NCI-H510A treated with DMSO at 0.1 percent for 48 hours (cell line): Measurements from ENCODE around the gene PARD6G.
"Not testable (repeated sequence)": the region's sequence is repeated elsewhere in the genome, so short reads cannot be mapped to it uniquely, and the experiment has no call there.

Source experiments
- DNase-seq: peaks from one replicate; lab custom pipeline; 2025; lab: John Stamatoyannopoulos, UW

Gene PARD6G, protein sequence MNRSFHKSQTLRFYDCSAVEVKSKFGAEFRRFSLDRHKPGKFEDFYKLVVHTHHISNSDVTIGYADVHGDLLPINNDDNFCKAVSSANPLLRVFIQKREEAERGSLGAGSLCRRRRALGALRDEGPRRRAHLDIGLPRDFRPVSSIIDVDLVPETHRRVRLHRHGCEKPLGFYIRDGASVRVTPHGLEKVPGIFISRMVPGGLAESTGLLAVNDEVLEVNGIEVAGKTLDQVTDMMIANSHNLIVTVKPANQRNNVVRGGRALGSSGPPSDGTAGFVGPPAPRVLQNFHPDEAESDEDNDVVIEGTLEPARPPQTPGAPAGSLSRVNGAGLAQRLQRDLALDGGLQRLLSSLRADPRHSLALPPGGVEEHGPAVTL

DNA sequence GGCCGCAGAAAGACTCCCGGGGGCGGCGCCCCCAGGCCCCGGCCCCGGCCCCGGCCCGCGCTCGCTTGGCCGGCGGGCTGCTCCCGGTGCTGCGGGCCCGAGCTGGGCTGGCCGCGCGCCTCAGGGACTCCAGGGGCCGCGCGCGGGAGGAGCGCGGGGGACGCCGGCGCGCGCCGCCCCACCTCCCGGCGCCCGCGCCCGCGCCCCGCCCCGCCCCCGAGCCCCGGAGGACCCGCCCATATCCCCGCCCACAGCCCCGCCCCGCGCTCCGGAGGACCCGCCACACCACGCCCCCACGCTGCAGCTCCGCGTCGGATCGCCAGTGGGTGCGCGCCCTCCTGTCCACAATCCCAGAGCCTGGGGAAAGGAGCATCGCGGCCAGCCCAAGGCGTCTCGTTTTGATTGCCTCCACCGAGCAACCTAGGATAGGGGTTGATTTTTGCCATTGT, at the start of gene PARD6G:
Gene PARD6G (minus strand): TSS at position 122 of the 449 bp plus-strand sequence. CDS start 166 bp downstream, outside the sequence.
- DNase-seq, result peak; percentile 36

GRCh38 chr18:80262241-80263033, 15.1 kb upstream of the PARD6G start:
- DNase-seq, result not testable (repeated sequence)

- no peak for DNase-seq
Observed at GRCh38 chr18:80259610-80260009, 12.3 kb upstream of the PARD6G start.

GRCh38 chr18:80258640-80259039, 11.3 kb upstream of the PARD6G start:
- DNase-seq, result no peak

DNA sequence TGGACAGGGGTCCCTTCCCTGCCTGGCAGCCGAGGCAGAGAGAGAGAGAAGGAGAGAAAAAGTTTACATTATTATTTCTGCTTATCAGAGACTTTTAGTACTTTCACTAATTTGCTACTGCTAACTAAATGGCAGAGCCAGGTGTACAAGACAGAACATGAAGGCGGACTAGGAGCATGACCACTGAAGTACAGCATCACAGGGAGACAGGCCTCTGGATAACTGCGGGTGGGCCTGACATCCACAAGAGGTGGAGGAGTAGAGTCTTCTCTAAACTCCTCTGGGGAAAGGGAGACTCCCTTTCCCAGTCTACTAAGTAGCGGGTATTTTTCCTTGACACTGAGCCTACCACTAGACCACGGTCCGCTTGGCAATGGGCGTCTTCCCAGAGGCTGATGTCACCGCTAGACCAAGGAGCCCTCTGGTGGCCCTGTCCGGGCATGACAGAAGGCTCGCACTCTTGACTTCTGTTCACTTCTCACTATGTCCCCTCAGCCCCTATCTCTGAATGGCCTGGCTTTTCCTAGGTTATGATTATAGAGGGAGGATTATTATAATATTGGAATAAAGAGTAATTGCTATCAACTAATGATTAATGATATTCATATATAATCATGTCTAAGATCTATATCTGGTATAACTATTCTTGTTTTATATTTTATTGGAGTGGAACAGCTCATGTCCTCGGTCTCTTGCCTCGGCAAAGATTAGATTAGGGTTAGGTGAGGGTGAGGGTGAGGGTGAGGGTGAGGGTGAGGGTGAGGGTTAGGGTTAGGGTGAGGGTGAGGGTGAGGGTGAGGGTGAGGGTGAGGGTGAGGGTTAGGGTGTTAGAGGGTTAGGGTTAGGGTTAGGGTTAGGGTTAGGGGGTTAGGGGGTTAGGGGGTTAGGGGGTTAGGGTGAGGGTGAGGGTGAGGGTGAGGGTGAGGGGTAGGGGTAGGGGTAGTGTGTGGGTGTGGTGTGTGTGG, 10.5 kb upstream of the PARD6G start:
- not testable (repeated sequence) for DNase-seq

GRCh38 chr18:80254971-80255500, 7.7 kb upstream of the PARD6G start:
- no peak for DNase-seq

DNA sequence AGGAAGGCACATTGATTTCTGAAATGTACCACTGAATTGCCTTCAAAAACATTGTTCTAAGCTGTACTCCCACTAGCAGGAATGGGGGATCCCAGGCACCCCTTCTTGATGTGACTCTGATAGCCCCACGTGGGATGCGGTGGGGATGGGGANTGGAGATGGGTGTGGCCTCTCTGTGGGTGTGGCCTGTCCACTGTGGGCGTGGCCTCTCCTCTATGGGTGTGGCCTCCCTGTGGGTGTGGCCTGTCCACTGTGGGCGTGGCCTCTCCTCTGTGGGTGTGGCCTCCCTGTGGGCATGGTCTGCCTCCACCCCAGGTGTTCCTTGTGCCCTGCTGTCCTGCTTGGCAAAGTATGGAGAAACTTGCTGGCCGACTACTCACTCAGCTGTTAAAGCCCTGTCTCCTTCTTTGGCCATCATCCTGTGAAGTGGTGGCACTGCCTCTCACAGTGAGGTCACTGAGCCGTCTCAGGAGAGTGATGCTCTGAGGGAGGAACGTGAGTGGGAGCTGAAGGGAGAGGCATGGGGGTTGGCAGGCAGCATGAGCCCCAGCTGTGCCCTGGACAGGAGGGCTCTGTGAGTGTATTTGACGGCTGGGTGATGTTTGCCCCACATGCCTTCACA, 6.7 kb upstream of the PARD6G start:
- DNase-seq, result no peak

GRCh38 chr18:80253236-80253635, 5.9 kb upstream of the PARD6G start:
- no peak for DNase-seq

GRCh38 chr18:80252136-80252535, 4.8 kb upstream of the PARD6G start:
- DNase-seq, result no peak

DNA sequence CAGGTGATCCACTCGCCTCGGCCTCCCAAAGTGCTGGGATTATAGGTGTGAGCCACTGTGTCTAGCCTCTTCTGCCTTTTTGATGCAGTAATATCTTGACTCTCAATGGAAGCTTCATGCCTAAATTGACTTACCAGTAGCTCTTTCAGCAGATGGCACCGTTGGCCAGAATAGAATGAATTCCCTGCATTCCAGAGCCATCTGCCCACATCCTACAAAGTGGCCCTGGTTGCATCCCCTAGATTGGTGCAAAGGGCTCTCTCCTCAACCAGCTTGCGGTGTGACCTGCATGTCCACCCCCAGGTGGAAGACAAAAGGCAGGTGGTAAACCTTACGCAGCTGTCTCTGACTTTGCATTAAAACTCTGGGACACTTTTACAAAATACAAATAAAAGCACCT, 4.4 kb upstream of the PARD6G start:
- DNase-seq, result no peak

GRCh38 chr18:80250740-80251364, 3.5 kb upstream of the PARD6G start:
- no peak for DNase-seq

DNA sequence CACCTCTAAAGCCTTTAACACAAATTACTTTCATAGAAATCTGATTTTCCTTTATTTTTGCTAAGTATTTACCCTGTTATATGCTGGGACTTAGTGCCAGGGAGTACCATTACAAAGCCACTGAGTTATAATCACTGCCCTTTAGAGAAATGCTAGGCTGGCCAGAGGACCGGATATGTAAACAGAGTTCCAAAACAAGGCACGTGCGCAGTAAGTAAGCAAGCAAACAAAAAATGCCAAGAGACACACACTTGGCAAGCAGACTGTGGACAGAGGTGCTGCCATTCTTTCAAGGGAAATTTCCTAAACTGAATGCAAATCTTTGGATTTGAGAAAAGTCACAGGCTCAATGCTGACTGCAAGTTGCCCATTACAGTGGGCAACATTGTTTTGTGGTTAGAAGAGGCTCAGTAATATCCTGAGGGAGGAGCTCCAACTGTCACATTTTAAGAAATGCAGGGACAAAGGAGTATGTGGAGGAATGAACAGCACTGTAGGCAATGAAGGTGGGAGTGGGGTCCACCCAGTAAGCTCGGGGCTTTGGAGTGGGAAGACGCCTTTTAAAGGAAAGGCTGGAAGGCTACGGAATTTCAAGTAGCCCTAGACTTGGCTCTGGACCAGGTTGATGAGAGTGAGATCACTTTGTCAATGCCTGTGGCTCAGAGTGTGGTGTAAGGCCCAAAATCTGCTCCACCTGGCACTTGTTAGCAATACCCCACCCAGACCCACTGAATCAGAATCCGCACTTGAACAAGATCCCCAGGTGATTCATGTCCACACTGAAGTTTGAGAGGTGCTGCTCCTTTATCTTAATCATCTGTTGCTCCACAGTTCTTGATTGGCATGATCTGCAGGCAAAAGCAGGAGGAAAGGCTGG, 2.1 kb upstream of the PARD6G start:
- DNase-seq, result no peak

GRCh38 chr18:80246445-80247392, 595 bp downstream of the PARD6G start:
- no peak for DNase-seq

DNA sequence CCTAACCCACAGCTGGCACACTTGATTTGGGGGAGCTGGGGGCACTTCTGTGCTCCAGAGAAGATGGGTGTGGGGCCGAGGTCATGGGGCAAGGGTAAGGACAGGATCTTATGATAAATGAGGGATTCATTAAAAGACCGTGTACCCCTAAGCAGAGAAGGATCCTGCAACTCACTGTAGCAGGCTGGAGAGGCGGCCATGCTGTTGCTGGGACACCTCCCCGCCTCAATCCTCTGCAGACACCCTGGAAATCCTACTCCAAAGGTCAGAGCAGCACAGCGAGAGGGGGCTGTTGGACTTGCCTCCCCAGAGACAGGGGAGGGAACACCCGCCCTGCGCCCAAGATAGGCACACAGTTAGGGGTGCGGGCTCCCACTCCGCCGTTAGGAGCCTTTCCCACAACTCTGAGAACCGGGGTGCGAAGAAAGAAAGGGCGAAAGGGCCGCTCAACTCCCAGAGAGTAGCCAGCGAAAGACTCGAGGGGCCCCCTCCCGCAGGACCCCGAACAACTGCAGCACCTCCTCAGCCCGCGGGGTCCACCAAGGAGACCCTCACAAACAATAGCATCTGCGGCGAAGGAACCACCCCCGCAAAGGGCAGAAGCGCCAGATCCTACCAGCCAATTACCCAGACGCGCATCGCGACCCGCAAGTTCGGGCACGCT, 1.4 kb downstream of the PARD6G start:
- no peak for DNase-seq

DNA sequence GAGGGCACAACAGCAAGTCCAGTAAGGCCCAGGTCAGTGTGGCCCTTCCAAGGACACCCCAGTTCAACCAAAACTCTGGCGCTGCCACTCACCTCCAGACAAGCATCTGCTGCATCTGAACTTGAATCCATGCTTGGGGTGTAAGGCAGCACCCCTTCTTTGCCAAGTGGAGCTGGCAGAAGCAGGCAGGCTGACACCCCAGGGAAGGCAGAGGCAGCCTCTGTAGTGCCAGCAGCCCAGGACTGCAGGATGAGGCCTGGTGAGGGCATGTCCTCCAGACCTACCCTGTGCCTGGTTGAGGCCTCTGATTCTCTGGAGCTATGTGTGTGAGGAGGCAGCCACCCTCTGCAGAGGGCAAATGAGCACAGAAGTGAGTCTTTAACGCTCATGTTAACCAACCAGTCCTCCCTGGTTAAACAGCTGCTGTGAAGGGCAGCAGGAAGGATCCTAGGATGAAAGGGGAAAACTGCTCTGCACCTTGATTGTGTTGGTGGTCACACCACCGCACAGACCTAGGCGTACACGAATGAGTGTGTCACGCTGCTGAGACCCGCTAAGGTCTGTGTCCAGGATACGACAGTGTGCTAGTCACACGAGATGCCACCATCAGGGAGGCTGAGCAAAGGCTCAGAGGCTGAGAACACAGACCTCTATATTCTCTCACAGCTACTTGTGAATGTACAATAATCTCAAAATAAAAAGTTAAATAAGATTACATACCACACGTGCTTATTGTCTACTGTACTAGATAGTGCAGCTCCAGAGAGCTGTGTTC, 2.2 kb downstream of the PARD6G start:
- no peak for DNase-seq

- no peak for DNase-seq
Observed at GRCh38 chr18:80244167-80244566, 3.1 kb downstream of the PARD6G start.

DNA sequence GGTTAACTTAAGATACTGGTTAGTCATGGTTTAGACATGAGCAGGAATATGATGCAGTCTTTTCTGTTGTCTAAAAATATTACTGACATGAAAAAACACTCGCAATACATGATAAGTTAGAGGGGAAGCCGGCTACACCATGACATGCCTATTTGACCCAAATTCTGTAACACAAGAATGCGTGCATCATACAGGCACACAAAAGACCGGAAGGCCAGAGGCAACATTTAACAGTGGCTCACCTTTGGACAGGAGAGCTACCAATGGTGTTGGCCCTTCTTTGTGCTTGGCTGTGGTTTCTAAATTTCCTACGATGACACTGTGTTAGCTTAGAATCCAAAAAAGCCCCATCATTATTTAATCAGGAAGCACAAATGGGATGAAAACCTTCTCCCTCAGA, 4.1 kb downstream of the PARD6G start:
- DNase-seq, result no peak
